ENCODE data around the gene CCL14. TPM values are rescaled to one million over a fixed set of nuclear protein-coding genes. Genes with fewer than 3 reads are reported as not detected.

Gene CCL14
- total and polyA plus RNA-seq, 2 donors (not counting 1 experiment from before 2014, with no cell fraction given): not detected

- H3K9ac ChIP-seq (ENCODE audit: insufficient read depth, low read length): no peak within 1 kb of the TSS
- no peaks in the 10 kb centered on the region for H3K4me1 ChIP-seq (ENCODE audit: control insufficient read depth, extremely low read depth, insufficient read depth, low read length)
- no peak for TF ChIP-seq EZH2 (IDR thresholded peaks at IDR 0.05; ENCODE audit: low read length, missing control alignments)
- TF ChIP-seq, protein P1, sequence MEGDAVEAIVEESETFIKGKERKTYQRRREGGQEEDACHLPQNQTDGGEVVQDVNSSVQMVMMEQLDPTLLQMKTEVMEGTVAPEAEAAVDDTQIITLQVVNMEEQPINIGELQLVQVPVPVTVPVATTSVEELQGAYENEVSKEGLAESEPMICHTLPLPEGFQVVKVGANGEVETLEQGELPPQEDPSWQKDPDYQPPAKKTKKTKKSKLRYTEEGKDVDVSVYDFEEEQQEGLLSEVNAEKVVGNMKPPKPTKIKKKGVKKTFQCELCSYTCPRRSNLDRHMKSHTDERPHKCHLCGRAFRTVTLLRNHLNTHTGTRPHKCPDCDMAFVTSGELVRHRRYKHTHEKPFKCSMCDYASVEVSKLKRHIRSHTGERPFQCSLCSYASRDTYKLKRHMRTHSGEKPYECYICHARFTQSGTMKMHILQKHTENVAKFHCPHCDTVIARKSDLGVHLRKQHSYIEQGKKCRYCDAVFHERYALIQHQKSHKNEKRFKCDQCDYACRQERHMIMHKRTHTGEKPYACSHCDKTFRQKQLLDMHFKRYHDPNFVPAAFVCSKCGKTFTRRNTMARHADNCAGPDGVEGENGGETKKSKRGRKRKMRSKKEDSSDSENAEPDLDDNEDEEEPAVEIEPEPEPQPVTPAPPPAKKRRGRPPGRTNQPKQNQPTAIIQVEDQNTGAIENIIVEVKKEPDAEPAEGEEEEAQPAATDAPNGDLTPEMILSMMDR (conservative IDR thresholded peaks at IDR 0.05 in 1 of 2, IDR thresholded peaks at IDR 0.05 in 1 of 2; ENCODE audit: low read depth in 1 of 2, low read length in 2 of 2): no peak
- no peak within 1 kb of the TSS for H3K4me3 ChIP-seq (replicated peaks in 1 of 4; ENCODE audit: control extremely low read depth in 1 of 4, insufficient read depth in 1 of 4, low read depth in 3 of 4, low read length in 4 of 4)
- H3K27ac ChIP-seq (ENCODE audit: insufficient read depth, low read length): no peak within 1 kb of the TSS
- no peaks in the 10 kb centered on the region for H4K20me1 ChIP-seq (ENCODE audit: control insufficient read depth, extremely low read depth, insufficient read depth, low read length)
- no peaks in the 10 kb centered on the region for H3K79me2 ChIP-seq (ENCODE audit: control insufficient read depth, insufficient read depth, low read length)
- no peak for DNase-seq (ENCODE audit: low read depth in 2 of 2)
- no peaks in the 10 kb centered on the region for H3K36me3 ChIP-seq (ENCODE audit: control insufficient read depth, insufficient read depth, low read length)
- no peak within 1 kb of the TSS for H3K4me2 ChIP-seq (ENCODE audit: extremely low read depth, insufficient read depth, low read length)
- H3K9me3 ChIP-seq (ENCODE audit: control insufficient read depth, insufficient read depth, low read depth, low read length): no peaks in the 10 kb centered on the region
- H3K27me3 ChIP-seq (ENCODE audit: control insufficient read depth, insufficient read depth, low read length): no peaks in the 10 kb centered on the region
- H2AFZ ChIP-seq (ENCODE audit: low read length): no peak within 1 kb of the TSS
Measured at GRCh38 chr17:36001110-36001771, 14.7 kb upstream of the CCL14 start, which contains the start of gene CCL15. TSS of gene CCL15 (minus strand) at chr17:36001553. CDS start at chr17:36001492, 61 bp downstream.

- no peak for DNase-seq (ENCODE audit: low read depth in 2 of 2)
- TF ChIP-seq EZH2 (IDR thresholded peaks at IDR 0.05; ENCODE audit: low read length, missing control alignments): no peak
- TF ChIP-seq, protein P1 (conservative IDR thresholded peaks at IDR 0.05 in 1 of 2, IDR thresholded peaks at IDR 0.05 in 1 of 2; ENCODE audit: low read depth in 1 of 2, low read length in 2 of 2): no peak
- H3K36me3 ChIP-seq (ENCODE audit: control insufficient read depth, insufficient read depth, low read length): no peaks in the 10 kb centered on the region
Measured at GRCh38 chr17:36000732-36001109, 14.2 kb upstream of the CCL14 start.

DNA sequence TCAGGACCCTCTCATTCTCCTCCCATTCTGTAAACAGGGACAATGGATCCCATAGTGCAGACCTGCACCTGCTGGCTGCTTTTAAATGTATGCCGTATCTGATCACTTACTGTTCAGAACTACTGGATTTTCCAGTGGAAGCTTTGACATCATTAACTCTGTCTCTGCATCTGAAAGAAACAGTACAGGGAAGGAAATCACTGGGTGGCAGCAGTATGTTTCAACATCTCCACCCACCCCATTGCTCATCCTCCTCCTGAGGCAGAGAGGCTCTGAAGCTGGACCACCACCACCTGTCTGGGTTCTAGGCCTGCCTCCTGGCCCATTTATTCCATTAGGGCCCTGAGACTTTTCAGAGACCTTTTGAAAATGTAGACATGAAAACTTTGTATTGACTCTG is 12.2 kb upstream of the CCL14 start:
- no peak overlapping the region for H3K4me2 ChIP-seq (ENCODE audit: extremely low read depth, insufficient read depth, low read length)
- H3K4me1 ChIP-seq (ENCODE audit: control insufficient read depth, extremely low read depth, insufficient read depth, low read length): no peaks in the 10 kb centered on the region
- H3K9ac ChIP-seq (ENCODE audit: insufficient read depth, low read length): no peak overlapping the region
- H3K27me3 ChIP-seq (ENCODE audit: control insufficient read depth, insufficient read depth, low read length): no peaks in the 10 kb centered on the region
- no peaks in the 10 kb centered on the region for H3K36me3 ChIP-seq (ENCODE audit: control insufficient read depth, insufficient read depth, low read length)
- H3K27ac ChIP-seq (ENCODE audit: insufficient read depth, low read length): no peak overlapping the region
- H4K20me1 ChIP-seq (ENCODE audit: control insufficient read depth, extremely low read depth, insufficient read depth, low read length): no peaks in the 10 kb centered on the region
- H3K4me3 ChIP-seq (replicated peaks in 1 of 4; ENCODE audit: control extremely low read depth in 1 of 4, insufficient read depth in 1 of 4, low read depth in 3 of 4, low read length in 4 of 4): no peak overlapping the region
- no peak for DNase-seq (ENCODE audit: low read depth in 2 of 2)
- no peaks in the 10 kb centered on the region for H3K9me3 ChIP-seq (ENCODE audit: control insufficient read depth, insufficient read depth, low read depth, low read length)
- no peak for TF ChIP-seq EZH2 (IDR thresholded peaks at IDR 0.05; ENCODE audit: low read length, missing control alignments)
- TF ChIP-seq, protein P1 (conservative IDR thresholded peaks at IDR 0.05 in 1 of 2, IDR thresholded peaks at IDR 0.05 in 1 of 2; ENCODE audit: low read depth in 1 of 2, low read length in 2 of 2): no peak
- no peak overlapping the region for H2AFZ ChIP-seq (ENCODE audit: low read length)
- H3K79me2 ChIP-seq (ENCODE audit: control insufficient read depth, insufficient read depth, low read length): no peaks in the 10 kb centered on the region

More at GRCh38 chr17:36000732-36001109, 14.2 kb upstream of the CCL14 start:
- no peak overlapping the region for H2AFZ ChIP-seq (ENCODE audit: low read length)
- H4K20me1 ChIP-seq (ENCODE audit: control insufficient read depth, extremely low read depth, insufficient read depth, low read length): no peaks in the 10 kb centered on the region
- H3K27ac ChIP-seq (ENCODE audit: insufficient read depth, low read length): no peak overlapping the region
- H3K27me3 ChIP-seq (ENCODE audit: control insufficient read depth, insufficient read depth, low read length): no peaks in the 10 kb centered on the region
- H3K9me3 ChIP-seq (ENCODE audit: control insufficient read depth, insufficient read depth, low read depth, low read length): no peaks in the 10 kb centered on the region
- H3K4me1 ChIP-seq (ENCODE audit: control insufficient read depth, extremely low read depth, insufficient read depth, low read length): no peaks in the 10 kb centered on the region
- no peak overlapping the region for H3K4me3 ChIP-seq (replicated peaks in 1 of 4; ENCODE audit: control extremely low read depth in 1 of 4, insufficient read depth in 1 of 4, low read depth in 3 of 4, low read length in 4 of 4)
- H3K79me2 ChIP-seq (ENCODE audit: control insufficient read depth, insufficient read depth, low read length): no peaks in the 10 kb centered on the region
- no peak overlapping the region for H3K9ac ChIP-seq (ENCODE audit: insufficient read depth, low read length)
- no peak overlapping the region for H3K4me2 ChIP-seq (ENCODE audit: extremely low read depth, insufficient read depth, low read length)

Data from fibroblast of lung (primary cell).